ENCODE measurements around the gene TSPAN19. TPM values are rescaled to one million over a fixed set of nuclear protein-coding genes. Genes with fewer than 3 reads are reported as not detected.

Gene TSPAN19
- total and polyA plus RNA-seq, 4 experiments from 2014 or later: not detected

- H3K36me3 Mint-ChIP-seq: no peaks in the 10 kb centered on the region
- H3K27ac Mint-ChIP-seq: no peak overlapping the region
- Histone ChIP-seq H3K4me3 (ENCODE audit: low read length in 2 of 2) (no peak overlapping the region), H3K9me3 (ENCODE audit: control insufficient read depth in 1 of 2, low read length in 2 of 2) (no peaks in the 10 kb centered on the region), H3K27ac (ENCODE audit: low read depth, low read length) (no peak overlapping the region), H3K4me1 (ENCODE audit: insufficient read depth, low read length) (no peaks in the 10 kb centered on the region), H3K36me3 (ENCODE audit: insufficient read depth, low read length) (no peaks in the 10 kb centered on the region), H3K27me3 (ENCODE audit: insufficient read depth, low read length) (no peaks in the 10 kb centered on the region)
- ChIA-PET POLR2A (ENCODE audit: partially characterized antibody) (no interaction called here), CTCF (ENCODE audit: partially characterized antibody) (no interaction called here)
- H3K9me3 Mint-ChIP-seq: peaks cover 0 to 2% (median 0%) of the 10 kb centered on the region in 8 donors
- no peaks in the 10 kb centered on the region for H3K4me1 Mint-ChIP-seq
- intact Hi-C loops (cut with micrococcal nuclease): no loop called here
- no peak overlapping the region for H3K4me3 Mint-ChIP-seq
- peaks cover 0 to 1% of the 10 kb centered on the region in 2 donors for H3K27me3 Mint-ChIP-seq
- no peak for DNase-seq
Measured at GRCh38 chr12:84983289-84983688, 52.8 kb downstream of the TSPAN19 start.

DNA sequence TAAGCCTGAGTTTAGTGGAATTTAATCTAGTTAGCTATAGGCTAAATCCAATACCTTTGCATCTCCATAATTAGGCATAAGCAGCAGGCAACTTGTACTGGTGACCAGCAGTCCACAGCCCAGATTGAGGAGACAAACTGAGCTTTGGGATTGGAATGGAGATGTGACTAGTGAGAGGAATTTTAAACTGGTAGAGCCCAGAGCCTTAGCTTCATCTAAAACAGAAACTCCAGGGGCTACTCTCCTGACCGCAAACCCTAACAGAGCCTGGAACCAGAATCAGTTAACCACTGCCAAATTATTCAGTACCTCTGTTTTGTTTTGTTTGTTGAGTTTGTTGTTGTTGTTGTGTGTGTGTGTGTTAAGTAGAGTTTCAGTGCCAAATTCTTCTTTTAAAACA is 53.2 kb downstream of the TSPAN19 start:
- intact Hi-C loops (cut with micrococcal nuclease): no loop called here
- no peaks in the 10 kb centered on the region for H3K4me1 Mint-ChIP-seq
- POLR2A ChIA-PET (ENCODE audit: partially characterized antibody): no interaction called here

GRCh38 chr12:84978921-84979320 is 57.2 kb downstream of the TSPAN19 start:
- POLR2A ChIA-PET (ENCODE audit: partially characterized antibody): no interaction called here
- H3K27ac Mint-ChIP-seq: no peak overlapping the region

More for the DNA sequence above, 53.2 kb downstream of the TSPAN19 start:
- Histone ChIP-seq H3K4me3 (ENCODE audit: low read length in 2 of 2) (no peak overlapping the region), H3K36me3 (ENCODE audit: insufficient read depth, low read length) (no peaks in the 10 kb centered on the region), H3K27ac (ENCODE audit: low read depth, low read length) (no peak overlapping the region), H3K27me3 (ENCODE audit: insufficient read depth, low read length) (no peaks in the 10 kb centered on the region), H3K4me1 (ENCODE audit: insufficient read depth, low read length) (no peaks in the 10 kb centered on the region), H3K9me3 (ENCODE audit: control insufficient read depth in 1 of 2, low read length in 2 of 2) (no peaks in the 10 kb centered on the region)
- Mint-ChIP-seq H3K9me3 (peaks cover 0 to 2% (median 0%) of the 10 kb centered on the region in 8 donors), H3K4me3 (no peak overlapping the region), H3K27me3 (peaks cover 0 to 1% of the 10 kb centered on the region in 2 donors), H3K27ac (no peak overlapping the region), H3K36me3 (no peaks in the 10 kb centered on the region)
- no peak for DNase-seq
- CTCF ChIA-PET (ENCODE audit: partially characterized antibody): no interaction called here

DNA sequence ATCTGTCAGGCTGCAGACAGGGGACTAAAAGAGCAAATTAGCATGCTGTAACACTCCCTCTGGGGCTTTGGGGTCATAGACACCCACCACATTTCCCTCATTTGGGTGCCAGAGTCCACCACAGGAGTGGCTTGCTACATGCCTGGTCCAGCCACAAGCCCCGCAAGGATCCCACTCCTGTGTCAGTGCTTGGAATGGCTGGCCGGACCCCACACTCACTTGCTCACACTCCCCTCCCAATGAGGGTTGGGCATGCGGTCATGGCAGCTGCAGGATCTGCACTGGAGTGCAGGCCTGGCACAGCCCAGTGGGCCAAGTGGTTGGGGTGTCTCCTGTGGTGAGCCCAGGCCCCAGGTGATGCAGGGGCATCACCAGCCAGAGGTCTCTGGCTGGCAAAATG is 59.9 kb downstream of the TSPAN19 start:
- peaks cover 0 to 6% (median 0%) of the 10 kb centered on the region in 8 donors for H3K9me3 Mint-ChIP-seq
- H3K4me1 ChIP-seq (ENCODE audit: insufficient read depth, low read length): no peaks in the 10 kb centered on the region
- no peak overlapping the region for H3K27ac ChIP-seq (ENCODE audit: low read depth, low read length)
- H3K4me3 ChIP-seq (ENCODE audit: low read length in 2 of 2): no peak overlapping the region
- no peaks in the 10 kb centered on the region for H3K36me3 ChIP-seq (ENCODE audit: insufficient read depth, low read length)
- H3K4me1 Mint-ChIP-seq: no peaks in the 10 kb centered on the region
- no peaks in the 10 kb centered on the region for H3K36me3 Mint-ChIP-seq
- ChIA-PET CTCF (ENCODE audit: partially characterized antibody) (no interaction called here), POLR2A (ENCODE audit: partially characterized antibody) (no interaction called here)
- H3K27me3 ChIP-seq (ENCODE audit: insufficient read depth, low read length): no peaks in the 10 kb centered on the region
- intact Hi-C loops (cut with micrococcal nuclease): no loop called here
- no peak for DNase-seq
- H3K27ac Mint-ChIP-seq: no peak overlapping the region
- H3K9me3 ChIP-seq (ENCODE audit: control insufficient read depth in 1 of 2, low read length in 2 of 2): no peaks in the 10 kb centered on the region
- no peak overlapping the region for H3K4me3 Mint-ChIP-seq
- no peaks in the 10 kb centered on the region for H3K27me3 Mint-ChIP-seq

More at GRCh38 chr12:84978921-84979320, 57.2 kb downstream of the TSPAN19 start:
- intact Hi-C loops (cut with micrococcal nuclease): no loop called here
- CTCF ChIA-PET (ENCODE audit: partially characterized antibody): no interaction called here
- Histone ChIP-seq H3K4me1 (ENCODE audit: insufficient read depth, low read length) (no peaks in the 10 kb centered on the region), H3K27me3 (ENCODE audit: insufficient read depth, low read length) (no peaks in the 10 kb centered on the region), H3K9me3 (ENCODE audit: control insufficient read depth in 1 of 2, low read length in 2 of 2) (no peaks in the 10 kb centered on the region), H3K27ac (ENCODE audit: low read depth, low read length) (no peak overlapping the region), H3K36me3 (ENCODE audit: insufficient read depth, low read length) (no peaks in the 10 kb centered on the region), H3K4me3 (ENCODE audit: low read length in 2 of 2) (no peak overlapping the region)
- Mint-ChIP-seq H3K36me3 (no peaks in the 10 kb centered on the region), H3K9me3 (peaks cover 0 to 6% (median 0%) of the 10 kb centered on the region in 8 donors), H3K27me3 (peaks cover 0 to 1% of the 10 kb centered on the region in 2 donors), H3K4me3 (no peak overlapping the region), H3K4me1 (no peaks in the 10 kb centered on the region)
- no peak for DNase-seq

GRCh38 chr12:84974155-84974815 is 61.8 kb downstream of the TSPAN19 start:
- intact Hi-C loops (cut with micrococcal nuclease): no loop called here

GRCh38 chr12:84973026-84973425 is 63.1 kb downstream of the TSPAN19 start:
- intact Hi-C loops (cut with micrococcal nuclease): no loop called here
- Mint-ChIP-seq H3K4me1 (no peaks in the 10 kb centered on the region), H3K9me3 (peaks cover 0 to 6% (median 0%) of the 10 kb centered on the region in 8 donors), H3K27ac (no peak overlapping the region), H3K4me3 (no peak overlapping the region), H3K27me3 (no peaks in the 10 kb centered on the region), H3K36me3 (no peaks in the 10 kb centered on the region)
- Histone ChIP-seq H3K4me1 (ENCODE audit: insufficient read depth, low read length) (no peaks in the 10 kb centered on the region), H3K9me3 (ENCODE audit: control insufficient read depth in 1 of 2, low read length in 2 of 2) (no peaks in the 10 kb centered on the region), H3K27ac (ENCODE audit: low read depth, low read length) (no peak overlapping the region), H3K27me3 (ENCODE audit: insufficient read depth, low read length) (no peaks in the 10 kb centered on the region), H3K36me3 (ENCODE audit: insufficient read depth, low read length) (no peaks in the 10 kb centered on the region), H3K4me3 (ENCODE audit: low read length in 2 of 2) (no peak overlapping the region)
- ChIA-PET POLR2A (ENCODE audit: partially characterized antibody) (no interaction called here), CTCF (ENCODE audit: partially characterized antibody) (no interaction called here)
- DNase-seq: no peak

More at GRCh38 chr12:84974155-84974815, 61.8 kb downstream of the TSPAN19 start:
- Histone ChIP-seq H3K4me3 (ENCODE audit: low read length in 2 of 2) (no peak overlapping the region), H3K27me3 (ENCODE audit: insufficient read depth, low read length) (no peaks in the 10 kb centered on the region), H3K9me3 (ENCODE audit: control insufficient read depth in 1 of 2, low read length in 2 of 2) (no peaks in the 10 kb centered on the region), H3K36me3 (ENCODE audit: insufficient read depth, low read length) (no peaks in the 10 kb centered on the region), H3K27ac (ENCODE audit: low read depth, low read length) (no peak overlapping the region), H3K4me1 (ENCODE audit: insufficient read depth, low read length) (no peaks in the 10 kb centered on the region)
- ChIA-PET CTCF (ENCODE audit: partially characterized antibody) (no interaction called here), POLR2A (ENCODE audit: partially characterized antibody) (no interaction called here)
- Mint-ChIP-seq H3K4me1 (no peaks in the 10 kb centered on the region), H3K27me3 (no peaks in the 10 kb centered on the region), H3K4me3 (no peak overlapping the region), H3K36me3 (no peaks in the 10 kb centered on the region), H3K27ac (no peak overlapping the region), H3K9me3 (peaks cover 0 to 6% (median 0%) of the 10 kb centered on the region in 8 donors)
- no peak for DNase-seq

GRCh38 chr12:84969226-84969625 is 66.9 kb downstream of the TSPAN19 start:
- no peak overlapping the region for H3K27ac Mint-ChIP-seq
- Histone ChIP-seq H3K9me3 (ENCODE audit: control insufficient read depth in 1 of 2, low read length in 2 of 2) (no peaks in the 10 kb centered on the region), H3K36me3 (ENCODE audit: insufficient read depth, low read length) (no peaks in the 10 kb centered on the region), H3K4me1 (ENCODE audit: insufficient read depth, low read length) (no peaks in the 10 kb centered on the region), H3K27me3 (ENCODE audit: insufficient read depth, low read length) (no peaks in the 10 kb centered on the region), H3K27ac (ENCODE audit: low read depth, low read length) (no peak overlapping the region), H3K4me3 (ENCODE audit: low read length in 2 of 2) (no peak overlapping the region)
- no peak for DNase-seq
- no peaks in the 10 kb centered on the region for H3K4me1 Mint-ChIP-seq
- no peaks in the 10 kb centered on the region for H3K36me3 Mint-ChIP-seq
- H3K4me3 Mint-ChIP-seq: no peak overlapping the region
- POLR2A ChIA-PET (ENCODE audit: partially characterized antibody): no interaction called here
- H3K9me3 Mint-ChIP-seq: no peaks in the 10 kb centered on the region
- CTCF ChIA-PET (ENCODE audit: partially characterized antibody): no interaction called here
- intact Hi-C loops (cut with micrococcal nuclease): no loop called here
- H3K27me3 Mint-ChIP-seq: peaks cover 0 to 2% of the 10 kb centered on the region in 2 donors

Measured in CD4-positive, alpha-beta memory T cell (primary cell).